HepG2 (cell line): ENCODE data around the gene SKIC2. TPM values are rescaled to one million over a fixed set of nuclear protein-coding genes. Genes with fewer than 3 reads are reported as not detected.

Experiments used
- ATAC-seq: fragments of 200-7000 bp; cut with Tn5 transposase; 3 replicates; pipeline ENCODE4 v1.9.1; 2020; ENCODE audit warnings: mild to moderate bottlenecking, moderate library complexity
- BruUV-seq: library from RNA; stranded (reverse); fragments of 400-500 nt; replicated peaks from 2 replicates; lab custom pipeline; 2021; lab: Mats Ljungman, UMichigan
- CTCF ChIA-PET: fragments of 300-600 bp; formaldehyde crosslinking; extraction: SDS; loops from one replicate; lab custom pipeline; 2021; ENCODE audit warnings: low total read pairs, inconsistent platforms, low intra/inter-chr PET ratio; lab: Yijun Ruan, JAX
- POLR2A ChIA-PET: fragments of 350-600 bp; sonication (Branson Sonifier 250); formaldehyde crosslinking; loops from one replicate; lab custom pipeline; 2020; ENCODE audit warnings: antibody characterized with exemption, inconsistent platforms; lab: Yijun Ruan, JAX
- DNase-seq: peaks from one replicate; pipeline ENCODE4 v3.0.0-alpha.2; 2015; ENCODE audit warnings: low spot score
- FAIRE-seq: peaks from 3 replicates; lab custom pipeline; 2011; peaks lifted over from hg19 to GRCh38; lab: Jason Lieb, UNC
- H2AFZ ChIP-seq: one replicate; pipeline ENCODE4 v1.6.1; 2011; ENCODE audit warnings: low read length, inconsistent platforms
- H3K27ac ChIP-seq: fragments of 300-600 bp; 3 replicates; pipeline ENCODE4 v1.8.0; 2011; ENCODE audit warnings: mixed run types, mild to moderate bottlenecking, mixed read lengths, low read length, inconsistent platforms; ENCODE audit not compliant: insufficient read depth; ENCODE audit errors: extremely low read length
- H3K27me3 ChIP-seq, 2 experiments: fragments of 200-600 bp in 1 of 2; 2 replicates in 1 of 2; 3 replicates in 1 of 2; pipeline versions ENCODE4 v1.6.0 to v1.8.0; 2011; ENCODE audit warnings: low read length in 2 of 2, mild to moderate bottlenecking in 2 of 2, moderate library complexity in 2 of 2, inconsistent platforms in 1 of 2; ENCODE audit not compliant: insufficient read depth in 2 of 2, control insufficient read depth in 1 of 2
- H3K36me3 ChIP-seq, 2 experiments: fragments of 200-600 bp in 1 of 2; replicated peaks in 1 of 2; 2 replicates in 1 of 2; 3 replicates in 1 of 2; pipeline versions ENCODE4 v1.5.1 to v1.8.0; 2011; ENCODE audit warnings: low read length in 2 of 2, inconsistent platforms in 1 of 2; ENCODE audit not compliant: insufficient read depth in 2 of 2, control insufficient read depth in 1 of 2
- H3K4me1 ChIP-seq: 2 replicates; pipeline ENCODE4 v1.5.1; 2012; ENCODE audit warnings: low read length, inconsistent platforms; ENCODE audit not compliant: insufficient read depth
- H3K4me2 ChIP-seq: 2 replicates; pipeline ENCODE4 v1.6.0; 2011; ENCODE audit warnings: low read depth, low read length, inconsistent platforms
- H3K4me3 ChIP-seq, 3 experiments: fragments of 200-600 bp in 1 of 3; sonication (generic), shearing (Covaris generic) in 1 of 3; replicated peaks in 1 of 3; 2 replicates each; pipeline ENCODE4 v1.5.1; 2011 to 2016; ENCODE audit warnings: low read length in 3 of 3, inconsistent platforms in 2 of 3, low read depth in 2 of 3, mild to moderate bottlenecking in 2 of 3, control low read depth in 1 of 3, mixed read lengths in 1 of 3; ENCODE audit not compliant: insufficient read depth in 1 of 3
- H3K79me2 ChIP-seq: one replicate; pipeline ENCODE4 v1.6.1; 2011; ENCODE audit warnings: low read length, inconsistent platforms; ENCODE audit not compliant: insufficient read depth
- H3K9ac ChIP-seq: 2 replicates; pipeline ENCODE4 v1.6.0; 2011; ENCODE audit warnings: mild to moderate bottlenecking, low read depth, low read length, inconsistent platforms; ENCODE audit not compliant: insufficient read depth
- H3K9me3 ChIP-seq: 2 replicates; pipeline ENCODE4 v1.5.1; 2012; ENCODE audit warnings: mild to moderate bottlenecking, low read length
- H4K20me1 ChIP-seq: 2 replicates; pipeline ENCODE4 v1.6.0; 2011; ENCODE audit warnings: inconsistent platforms, mild to moderate bottlenecking, low read length, moderate library complexity; ENCODE audit not compliant: insufficient read depth
- AKAP8 ChIP-seq: sonication (generic); formaldehyde crosslinking; IDR thresholded peaks from 2 replicates; pipeline ENCODE4 v1.5.1; 2020; ENCODE audit warnings: mild to moderate bottlenecking, missing genetic modification reagents
- MED13 ChIP-seq: sonication (generic); formaldehyde crosslinking; IDR thresholded peaks from 2 replicates; pipeline ENCODE4 v1.5.0; 2020; ENCODE audit warnings: missing genetic modification reagents
- PAF1 ChIP-seq: IDR thresholded peaks from 2 replicates; pipeline ENCODE4 v1.6.1; 2016; ENCODE audit warnings: missing genetic modification reagents, missing compliant biosample characterization
- PAXIP1 ChIP-seq: sonication (generic); formaldehyde crosslinking; conservative IDR thresholded peaks from 2 replicates; pipeline ENCODE4 v1.4.0; 2020; ENCODE audit warnings: mild to moderate bottlenecking, missing genetic modification reagents, moderate library complexity
- POLR2A ChIP-seq, 2 experiments: IDR thresholded peaks; 2 replicates each; pipeline ENCODE4 v1.6.1; 2011; ENCODE audit warnings: low read depth in 2 of 2, low read length in 2 of 2, mild to moderate bottlenecking in 1 of 2, moderate library complexity in 1 of 2; ENCODE audit not compliant: insufficient read depth in 1 of 2
- SMAD9 ChIP-seq: sonication (generic); formaldehyde crosslinking; IDR thresholded peaks from 2 replicates; pipeline ENCODE4 v1.5.1; 2020; ENCODE audit warnings: mild to moderate bottlenecking, missing genetic modification reagents
- USF2 ChIP-seq, 2 experiments: sonication (generic) in 1 of 2; formaldehyde crosslinking in 1 of 2; IDR thresholded peaks; 2 replicates each; pipeline versions ENCODE4 v1.5.1 to v1.6.1; 2011 to 2020; ENCODE audit warnings: borderline replicate concordance in 1 of 2, low read depth in 1 of 2, low read length in 1 of 2, mild to moderate bottlenecking in 1 of 2, missing genetic modification reagents in 1 of 2, moderate library complexity in 1 of 2
- ZBTB7A ChIP-seq: sonication (generic); formaldehyde crosslinking; IDR thresholded peaks from 2 replicates; pipeline ENCODE4 v1.8.0; 2022; ENCODE audit warnings: mild to moderate bottlenecking, missing genetic modification reagents
- ZBTB7B ChIP-seq: sonication (generic); formaldehyde crosslinking; IDR thresholded peaks from 2 replicates; pipeline ENCODE4 v1.4.0; 2020; ENCODE audit warnings: missing genetic modification reagents
- ZNF432 ChIP-seq: sonication (generic); formaldehyde crosslinking; IDR thresholded peaks from 2 replicates; pipeline ENCODE4 v1.5.0; 2020; ENCODE audit warnings: missing genetic modification reagents, mild to moderate bottlenecking, borderline replicate concordance
- ZNF724P ChIP-seq: sonication (generic); formaldehyde crosslinking; IDR thresholded peaks from 2 replicates; pipeline ENCODE4 v1.8.0; 2022; ENCODE audit warnings: missing genetic modification reagents, borderline replicate concordance
- WGBS: methylation state at CpG from one replicate; pipeline ENCODE4 v1.1.6; 2017; ENCODE audit warnings: low lambda C conversion rate; 5-methylcytosine and 5-hydroxymethylcytosine counted together
- in situ Hi-C: cut with HindIII; loops from 2 replicates; pipeline ENCODE4 v1.10.0; 2017; ENCODE audit warnings: low pct_unique_long_range_greater_than_20kb; ENCODE audit not compliant: extremely low pct_ligation_motif_present
- intact Hi-C: fragments of 100-400 bp; cut with micrococcal nuclease; formaldehyde crosslinking; loops from one replicate; pipeline ENCODE4 v1.10.0; 2022; ENCODE audit not compliant: unreplicated experiment
- polyA plus RNA-seq, 8 experiments: library from polyadenylated mRNA; depleted of rRNA in 3 of 8; stranded (reverse) in 7 of 8; unstranded in 1 of 8; fragments of >200 nt; fragmentation: Illumina TruSeq in 4 of 8; extraction: Trizol in 4 of 8; gene quantifications; 2 replicates each; pipeline versions ENCODE4 v1.2.1 to v1.2.3, GENCODE V29; 2011 to 2016; ENCODE audit warnings: low read depth in 4 of 8, missing spikeins in 1 of 8, mixed read lengths in 1 of 8; ENCODE audit not compliant: insufficient read depth in 1 of 8
- total RNA-seq, 5 experiments: library from RNA; depleted of rRNA; stranded (reverse); fragments of >200 nt; fragmentation: Illumina TruSeq; extraction: Trizol; gene quantifications; 2 replicates each; pipeline ENCODE4 v1.2.3, GENCODE V29; 2016; ENCODE audit warnings: low read depth in 1 of 5

Gene SKIC2
- total and polyA plus RNA-seq, 2 of the 13 experiments (the other 11 are each of a cell fraction or from before 2014, with no cell fraction given) = 67.1 to 68.4 TPM

GRCh38 chr6:31956796-31957195 is 2.2 kb upstream of the SKIC2 start:
- FAIRE-seq = no peak
- H3K4me1 ChIP-seq = peaks cover 37% of the 10 kb centered on the region
- no peak overlapping the region for H3K27ac ChIP-seq
- H2AFZ ChIP-seq = no peak overlapping the region
- ChIA-PET POLR2A (interaction anchor here (0.6 to 7.7 kb wide), 5 partner anchors 11 to 33 kb away, joined by 3 to 142 read pairs (median 4); partner anchors contain the start of genes CFB and DXO), CTCF (no interaction called here)
- no peaks in the 10 kb centered on the region for H3K9me3 ChIP-seq
- H3K27me3 ChIP-seq = no peaks in the 10 kb centered on the region; a peak in 1 of 5 replicates
- no peaks in the 10 kb centered on the region for H4K20me1 ChIP-seq
- no peak overlapping the region for H3K9ac ChIP-seq
- no peak overlapping the region for H3K4me2 ChIP-seq
- in situ Hi-C loops = no loop called here
- WGBS = 97% methylated on average over 3 of the region's 3 CpGs
- peaks cover 39% of the 10 kb centered on the region for H3K79me2 ChIP-seq
- no peak overlapping the region for H3K4me3 ChIP-seq
- intact Hi-C loops = loop anchor here (10.0 kb wide), 1 partner anchor 122 kb away; no protein-coding TSS in a partner anchor
- no TSS peak for BruUV-seq
- DNase-seq = no peak
- no peak for ATAC-seq
- H3K36me3 ChIP-seq = peaks cover 31 to 66% of the 10 kb centered on the region in 2 experiments
- TF ChIP-seq SMAD9 (CRISPR knock-in tag) = no peak
- TF ChIP-seq PAF1 (CRISPR knock-in tag) = 0 out of 2 replicates have a peak, but pooled peaks have one; percentile 29
- peak in 1 of 2 experiments; percentile 29; a peak in 1 of 4 replicates for TF ChIP-seq POLR2A (IDR thresholded peaks at IDR 0.05; ENCODE audit: insufficient read depth in 1 of 2, low read depth in 2 of 2, low read length in 2 of 2)

- no peaks in the 10 kb centered on the region; a peak in 1 of 5 replicates for H3K27me3 ChIP-seq
- peak overlapping the region; percentile 91 for H3K9ac ChIP-seq
- H3K4me3 ChIP-seq = peak overlapping the region; percentile 81 to 98 (median 95)
- ATAC-seq (peak; percentile 21), FAIRE-seq (no peak), DNase-seq (no peak)
- H3K4me2 ChIP-seq = peak overlapping the region; percentile 97
- no peak overlapping the region for H2AFZ ChIP-seq
- H3K4me1 ChIP-seq = peaks cover 31% of the 10 kb centered on the region
- H3K9me3 ChIP-seq = no peaks in the 10 kb centered on the region
- ChIA-PET POLR2A (interaction anchor here (1.0 to 7.7 kb wide), 17 partner anchors 8 to 339 kb away, joined by 3 to 142 read pairs (median 6); partner anchors contain the start of genes C2, CFB, DXO and EHMT2), CTCF (no interaction called here)
- peak overlapping the region; percentile 71 for H3K27ac ChIP-seq
- WGBS = under 1% methylated on average over 11 of the region's 11 CpGs
- in situ Hi-C loops (no loop called here), intact Hi-C loops (loop anchor here (10.0 kb wide), 1 partner anchor 124 kb away; no protein-coding TSS in a partner anchor)
- peaks cover 40 to 68% of the 10 kb centered on the region in 2 experiments for H3K36me3 ChIP-seq
- peaks cover 39% of the 10 kb centered on the region for H3K79me2 ChIP-seq
- no TSS peak for BruUV-seq
- no peaks in the 10 kb centered on the region for H4K20me1 ChIP-seq
- TF ChIP-seq ZBTB7A (CRISPR knock-in tag) (peak; percentile 27; the same call in 1 of the 2 replicates), ZNF432 (CRISPR knock-in tag) (no peak), ZBTB7B (CRISPR knock-in tag) (no peak), MED13 (CRISPR knock-in tag) (no peak), ZNF724P (0 out of 2 replicates have a peak, but pooled peaks have one; percentile 44), AKAP8 (CRISPR knock-in tag) (no peak), USF2 (IDR thresholded peaks at IDR 0.05; ENCODE audit: low read depth, low read length) (no peak), USF2 (CRISPR knock-in tag; IDR thresholded peaks at IDR 0.05; ENCODE audit: borderline replicate concordance) (no peak), PAXIP1 (CRISPR knock-in tag) (no peak)
These were observed 599 bp upstream of the SKIC2 start for GRCh38 chr6:31958412-31958740.
